ENCODE results near the gene RYR2. TPM values are rescaled to one million over a fixed set of nuclear protein-coding genes. Genes with fewer than 3 reads are reported as not detected.

Gene RYR2
- total RNA-seq, 4 donors from 2014 or later: 0.23 to 4.6 (median 0.89) TPM

DNA sequence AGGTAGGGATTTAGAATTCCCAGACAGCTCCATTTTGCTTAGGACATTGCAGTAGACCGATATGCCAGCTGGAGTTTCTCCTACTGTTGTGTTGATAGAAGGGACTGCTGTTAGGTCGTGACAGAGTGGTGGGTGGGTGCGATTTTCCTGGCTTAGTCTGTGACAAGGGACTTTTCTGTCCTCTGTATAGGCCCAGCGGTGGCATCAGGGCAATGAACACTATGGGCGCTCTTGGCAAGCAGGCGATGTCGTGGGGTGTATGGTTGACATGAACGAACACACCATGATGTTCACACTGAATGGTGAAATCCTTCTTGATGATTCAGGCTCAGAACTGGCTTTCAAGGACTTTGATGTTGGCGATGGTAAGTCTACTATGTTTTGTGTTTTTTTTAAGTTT, 527.0 kb downstream of the RYR2 start:
- no peak for DNase-seq
- Histone ChIP-seq H3K9me3 (no peaks in the 10 kb centered on the region), H3K27ac (no peak overlapping the region), H3K4me3 (no peak overlapping the region), H3K27me3 (no peaks in the 10 kb centered on the region), H3K36me3 (no peaks in the 10 kb centered on the region), H3K4me1 (no peaks in the 10 kb centered on the region)
- 64 to 71% methylated on average over 7 to 9 of the region's 9 CpGs for WGBS, 2 donors
- intact Hi-C loops (cut with DNase I): no loop called here
- TF ChIP-seq, protein P1, sequence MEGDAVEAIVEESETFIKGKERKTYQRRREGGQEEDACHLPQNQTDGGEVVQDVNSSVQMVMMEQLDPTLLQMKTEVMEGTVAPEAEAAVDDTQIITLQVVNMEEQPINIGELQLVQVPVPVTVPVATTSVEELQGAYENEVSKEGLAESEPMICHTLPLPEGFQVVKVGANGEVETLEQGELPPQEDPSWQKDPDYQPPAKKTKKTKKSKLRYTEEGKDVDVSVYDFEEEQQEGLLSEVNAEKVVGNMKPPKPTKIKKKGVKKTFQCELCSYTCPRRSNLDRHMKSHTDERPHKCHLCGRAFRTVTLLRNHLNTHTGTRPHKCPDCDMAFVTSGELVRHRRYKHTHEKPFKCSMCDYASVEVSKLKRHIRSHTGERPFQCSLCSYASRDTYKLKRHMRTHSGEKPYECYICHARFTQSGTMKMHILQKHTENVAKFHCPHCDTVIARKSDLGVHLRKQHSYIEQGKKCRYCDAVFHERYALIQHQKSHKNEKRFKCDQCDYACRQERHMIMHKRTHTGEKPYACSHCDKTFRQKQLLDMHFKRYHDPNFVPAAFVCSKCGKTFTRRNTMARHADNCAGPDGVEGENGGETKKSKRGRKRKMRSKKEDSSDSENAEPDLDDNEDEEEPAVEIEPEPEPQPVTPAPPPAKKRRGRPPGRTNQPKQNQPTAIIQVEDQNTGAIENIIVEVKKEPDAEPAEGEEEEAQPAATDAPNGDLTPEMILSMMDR (IDR thresholded peaks at IDR 0.05): no peak
- TF ChIP-seq POLR2A (IDR thresholded peaks at IDR 0.05): no peak

DNA sequence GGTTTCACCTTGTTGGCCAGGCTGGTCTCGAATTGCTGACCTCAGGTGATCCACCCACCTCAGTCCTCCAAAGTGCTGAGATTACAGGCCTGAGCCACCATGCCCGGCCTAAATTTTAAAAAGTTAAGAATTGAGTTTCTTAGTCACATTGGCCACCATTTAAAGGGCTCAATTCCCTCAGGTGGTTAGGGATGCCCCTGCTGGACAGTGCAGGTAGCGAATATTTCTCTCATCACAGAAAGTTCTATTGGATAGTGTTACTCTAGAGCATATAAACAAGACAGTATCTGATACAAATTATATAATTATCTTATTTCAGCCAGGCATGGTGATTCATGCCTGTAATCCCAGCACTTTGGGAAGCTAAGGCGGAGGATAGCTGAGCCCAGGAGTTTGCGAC, 528.5 kb downstream of the RYR2 start:
- no peak for TF ChIP-seq POLR2A (IDR thresholded peaks at IDR 0.05)
- TF ChIP-seq, protein P1 (IDR thresholded peaks at IDR 0.05): peak in 1 of 6 experiments; percentile 8
- H3K36me3 ChIP-seq: no peaks in the 10 kb centered on the region
- H3K4me3 ChIP-seq: no peak overlapping the region
- H3K27me3 ChIP-seq: no peaks in the 10 kb centered on the region
- DNase-seq: no peak
- 83 to 97% methylated on average over 4 to 5 of the region's 5 CpGs for whole genome bisulfite sequencing, 2 donors
- H3K9me3 ChIP-seq: no peaks in the 10 kb centered on the region
- H3K4me1 ChIP-seq: no peaks in the 10 kb centered on the region
- no peak overlapping the region for H3K27ac ChIP-seq
- intact Hi-C loops (cut with DNase I): no loop called here

DNA sequence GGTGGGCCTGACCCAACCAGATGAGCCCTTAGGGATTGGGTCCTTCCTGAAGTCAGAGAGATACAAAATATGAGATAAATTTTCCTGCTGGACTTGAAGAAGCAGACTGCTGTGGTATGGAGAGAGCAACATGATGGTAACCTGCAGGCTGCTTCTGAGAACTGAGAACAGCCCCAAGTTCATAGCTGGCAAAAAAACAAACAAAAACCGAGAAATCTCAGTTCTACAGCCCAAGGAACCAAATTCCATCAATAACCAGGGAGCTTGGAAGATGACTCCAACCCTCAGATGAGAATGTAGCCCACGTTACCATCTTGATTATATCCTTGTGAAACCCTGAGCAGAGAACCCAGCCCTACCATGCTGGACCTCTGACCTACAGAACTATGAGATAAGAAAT, 532.6 kb downstream of the RYR2 start:
- Histone ChIP-seq H3K36me3 (no peaks in the 10 kb centered on the region), H3K9me3 (no peaks in the 10 kb centered on the region), H3K4me1 (no peaks in the 10 kb centered on the region), H3K27ac (no peak overlapping the region), H3K4me3 (no peak overlapping the region), H3K27me3 (no peaks in the 10 kb centered on the region)
- no peak for DNase-seq
- WGBS, 2 donors: 27 to 48% methylated on average over 2 of the region's 2 CpGs
- no peak for TF ChIP-seq POLR2A (IDR thresholded peaks at IDR 0.05)
- TF ChIP-seq, protein P1 (IDR thresholded peaks at IDR 0.05): no peak
- intact Hi-C loops (cut with DNase I): no loop called here

DNA sequence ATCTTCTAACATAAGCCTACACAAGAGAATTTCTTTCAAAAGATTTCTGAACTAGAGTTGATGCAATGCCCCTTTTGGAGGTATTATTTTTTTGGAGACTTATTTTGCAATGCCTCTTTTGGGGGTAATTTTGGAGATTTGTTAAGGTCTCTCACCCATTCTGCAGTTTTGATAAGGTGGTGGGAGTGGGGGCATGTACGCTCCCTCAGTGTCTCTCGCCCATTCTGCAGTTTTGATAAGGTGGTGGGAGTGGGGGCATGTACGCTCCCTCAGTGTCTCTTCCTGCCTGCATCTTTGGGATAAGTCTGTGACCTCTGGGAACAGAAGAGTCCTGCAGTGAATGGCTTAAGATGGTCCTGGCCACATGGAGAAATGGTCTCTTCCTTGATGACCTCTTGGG, 536.6 kb downstream of the RYR2 start:
- H3K9me3 ChIP-seq: no peaks in the 10 kb centered on the region
- no peaks in the 10 kb centered on the region for H3K4me1 ChIP-seq
- intact Hi-C loops (cut with DNase I): no loop called here
- 81 to 83% methylated on average over 3 of the region's 3 CpGs for WGBS, 2 donors
- no peaks in the 10 kb centered on the region for H3K36me3 ChIP-seq
- no peak overlapping the region for H3K4me3 ChIP-seq
- DNase-seq: no peak
- no peak for TF ChIP-seq POLR2A (IDR thresholded peaks at IDR 0.05)
- TF ChIP-seq, protein P1 (IDR thresholded peaks at IDR 0.05): no peak
- no peak overlapping the region for H3K27ac ChIP-seq
- no peaks in the 10 kb centered on the region for H3K27me3 ChIP-seq

DNA sequence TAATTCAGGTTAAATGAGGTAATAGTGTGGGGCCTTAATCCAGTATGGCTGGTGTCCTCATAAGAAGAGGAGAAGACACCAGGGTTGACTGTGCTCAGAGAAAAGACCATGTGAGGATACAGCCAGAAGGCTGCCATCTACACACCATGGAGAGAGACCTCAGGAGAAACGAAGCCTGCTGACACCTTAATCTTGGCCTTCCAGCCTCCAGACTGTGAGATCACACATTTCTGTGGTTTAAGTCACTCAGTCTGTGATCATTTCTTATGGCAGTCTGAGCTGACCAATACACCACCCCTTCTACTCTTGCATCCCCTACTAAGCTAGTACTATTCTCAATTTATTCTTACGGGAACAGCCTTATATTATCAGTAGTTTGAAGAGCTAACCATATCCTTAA, 538.7 kb downstream of the RYR2 start:
- WGBS, 2 donors: 51 to 57% methylated on average over 2 of the region's 2 CpGs
- Histone ChIP-seq H3K4me3 (no peak overlapping the region), H3K27ac (no peak overlapping the region), H3K36me3 (no peaks in the 10 kb centered on the region), H3K4me1 (no peaks in the 10 kb centered on the region), H3K27me3 (no peaks in the 10 kb centered on the region), H3K9me3 (no peaks in the 10 kb centered on the region)
- no peak for DNase-seq
- TF ChIP-seq POLR2A (IDR thresholded peaks at IDR 0.05): no peak
- TF ChIP-seq, protein P1 (IDR thresholded peaks at IDR 0.05): no peak
- intact Hi-C loops (cut with DNase I): no loop called here

Data from esophagus squamous epithelium (tissue), 5 donors.